GM12874 (cell line): Measurements from ENCODE around the gene MLEC.

Experiments
- TF ChIP-seq, protein P1 (sequence below): IDR thresholded peaks from 2 replicates; pipeline ENCODE4 v1.5.1; 2011; ENCODE audit warnings: low read depth, mild to moderate bottlenecking, control low read depth, low read length, moderate library complexity; ENCODE audit not compliant: insufficient read depth

Gene MLEC

DNA sequence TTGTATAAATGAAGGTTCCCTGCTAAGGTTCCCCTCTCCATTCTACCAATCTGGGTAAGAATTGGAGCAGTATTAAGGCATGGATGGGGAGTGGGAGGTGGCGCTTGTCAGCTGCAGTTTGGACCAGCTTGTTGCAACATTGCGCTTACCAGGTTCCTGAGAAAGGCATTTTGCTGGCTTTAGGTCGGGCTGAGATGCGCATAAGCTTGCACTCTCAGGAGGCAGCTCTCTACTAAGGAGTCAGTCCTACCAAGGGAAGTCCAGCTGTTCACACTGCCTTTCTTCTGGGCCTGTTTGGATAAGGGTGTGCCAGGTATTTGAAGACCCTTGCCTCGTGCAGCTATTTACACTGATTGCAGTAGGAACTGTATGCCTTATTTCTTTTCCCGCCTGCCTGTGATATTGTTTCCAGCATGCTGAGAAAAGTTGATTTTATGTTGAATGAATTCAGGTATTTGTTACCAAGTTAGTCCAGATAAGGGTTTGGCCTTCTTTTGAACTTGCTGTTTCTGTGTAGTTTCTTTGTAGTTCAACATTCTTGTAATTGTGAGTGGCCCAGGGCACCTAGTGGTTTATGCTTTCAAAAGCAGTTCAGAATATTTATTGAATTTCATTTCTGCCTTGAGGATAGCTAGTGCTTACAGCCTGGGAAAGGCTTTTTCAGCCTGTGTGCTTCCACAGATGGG is 2.6 kb downstream of the MLEC start:
- TF ChIP-seq, protein P1, sequence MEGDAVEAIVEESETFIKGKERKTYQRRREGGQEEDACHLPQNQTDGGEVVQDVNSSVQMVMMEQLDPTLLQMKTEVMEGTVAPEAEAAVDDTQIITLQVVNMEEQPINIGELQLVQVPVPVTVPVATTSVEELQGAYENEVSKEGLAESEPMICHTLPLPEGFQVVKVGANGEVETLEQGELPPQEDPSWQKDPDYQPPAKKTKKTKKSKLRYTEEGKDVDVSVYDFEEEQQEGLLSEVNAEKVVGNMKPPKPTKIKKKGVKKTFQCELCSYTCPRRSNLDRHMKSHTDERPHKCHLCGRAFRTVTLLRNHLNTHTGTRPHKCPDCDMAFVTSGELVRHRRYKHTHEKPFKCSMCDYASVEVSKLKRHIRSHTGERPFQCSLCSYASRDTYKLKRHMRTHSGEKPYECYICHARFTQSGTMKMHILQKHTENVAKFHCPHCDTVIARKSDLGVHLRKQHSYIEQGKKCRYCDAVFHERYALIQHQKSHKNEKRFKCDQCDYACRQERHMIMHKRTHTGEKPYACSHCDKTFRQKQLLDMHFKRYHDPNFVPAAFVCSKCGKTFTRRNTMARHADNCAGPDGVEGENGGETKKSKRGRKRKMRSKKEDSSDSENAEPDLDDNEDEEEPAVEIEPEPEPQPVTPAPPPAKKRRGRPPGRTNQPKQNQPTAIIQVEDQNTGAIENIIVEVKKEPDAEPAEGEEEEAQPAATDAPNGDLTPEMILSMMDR: no peak

DNA sequence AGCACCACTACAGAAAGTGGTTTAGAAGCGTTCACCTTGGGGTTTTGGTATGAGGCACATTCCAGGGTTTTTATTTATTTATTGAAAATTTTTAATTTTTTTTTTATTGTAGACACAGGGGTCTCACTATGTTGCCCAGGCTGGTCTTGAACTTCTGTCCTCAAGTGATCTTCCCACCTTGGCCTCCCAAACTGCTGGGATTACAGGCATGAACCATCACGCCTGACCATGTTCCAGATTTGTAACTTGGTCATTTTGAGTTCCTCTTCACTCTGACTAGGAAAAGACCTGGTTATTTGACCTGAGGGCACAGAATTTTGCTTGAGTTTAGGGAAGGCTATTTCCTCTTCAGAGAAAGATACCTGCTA is 3.1 kb downstream of the MLEC start:
- TF ChIP-seq, protein P1: no peak

DNA sequence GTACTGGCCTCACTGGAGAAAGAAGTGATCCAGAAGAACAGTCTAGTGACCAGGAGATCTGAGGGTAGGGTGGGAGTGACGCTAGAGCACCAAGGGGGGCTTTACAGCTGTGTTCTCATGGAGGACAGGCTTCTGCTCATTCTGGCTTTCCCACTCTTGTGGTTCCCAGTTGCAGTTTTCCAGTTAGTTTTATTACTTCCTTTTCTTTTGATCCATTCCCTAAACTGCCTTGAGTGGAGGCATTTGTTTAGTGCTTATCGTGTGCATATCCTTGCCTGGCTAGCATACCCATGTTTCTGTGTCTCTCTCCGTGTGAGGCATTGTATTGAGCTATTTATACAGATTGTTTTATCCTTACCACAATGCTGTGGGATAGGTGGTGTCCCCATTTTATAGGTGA is 4.0 kb downstream of the MLEC start:
- TF ChIP-seq, protein P1: no peak

DNA sequence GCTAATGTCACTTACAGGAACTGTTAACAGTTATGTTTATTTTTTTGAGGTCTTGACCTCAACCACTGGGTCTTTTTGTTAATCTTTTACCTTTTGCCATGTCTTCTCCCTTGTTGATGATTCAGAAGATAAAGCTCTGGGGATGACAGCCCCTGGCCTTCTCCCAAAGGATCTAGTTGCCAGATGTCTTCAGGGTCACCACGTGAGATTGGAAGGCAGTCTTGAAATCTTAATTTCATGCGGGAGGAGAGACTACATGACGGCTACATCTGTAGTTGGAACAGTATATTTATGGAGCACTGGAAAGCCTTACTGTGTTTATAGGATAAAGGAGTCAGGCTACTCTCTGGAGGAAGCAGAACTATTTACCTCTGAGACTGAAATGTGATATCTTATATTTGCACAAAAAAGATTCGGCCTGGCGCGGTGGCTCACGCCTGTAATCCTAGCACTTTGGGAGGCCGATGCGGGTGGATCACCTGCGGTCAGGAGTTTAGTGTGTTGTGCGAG is 5.6 kb downstream of the MLEC start:
- TF ChIP-seq, protein P1: no peak

DNA sequence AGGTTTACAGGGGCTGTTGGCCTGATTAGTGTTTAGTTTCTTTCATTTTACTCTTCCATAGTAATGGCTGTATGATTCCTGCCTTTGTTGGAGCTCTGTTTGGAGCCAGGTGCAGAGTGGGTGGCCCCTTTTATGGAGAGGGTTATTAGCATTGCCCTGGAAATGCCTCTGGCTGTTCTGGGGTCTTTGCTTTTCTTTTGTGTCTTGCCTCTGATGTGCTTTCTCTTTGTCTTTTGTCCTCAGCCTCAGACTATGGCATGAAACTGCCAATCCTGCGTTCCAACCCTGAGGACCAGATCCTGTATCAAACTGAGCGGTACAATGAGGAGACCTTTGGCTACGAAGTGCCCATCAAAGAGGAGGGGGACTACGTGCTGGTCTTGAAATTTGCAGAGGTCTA is 6.9 kb downstream of the MLEC start:
- TF ChIP-seq, protein P1: no peak

DNA sequence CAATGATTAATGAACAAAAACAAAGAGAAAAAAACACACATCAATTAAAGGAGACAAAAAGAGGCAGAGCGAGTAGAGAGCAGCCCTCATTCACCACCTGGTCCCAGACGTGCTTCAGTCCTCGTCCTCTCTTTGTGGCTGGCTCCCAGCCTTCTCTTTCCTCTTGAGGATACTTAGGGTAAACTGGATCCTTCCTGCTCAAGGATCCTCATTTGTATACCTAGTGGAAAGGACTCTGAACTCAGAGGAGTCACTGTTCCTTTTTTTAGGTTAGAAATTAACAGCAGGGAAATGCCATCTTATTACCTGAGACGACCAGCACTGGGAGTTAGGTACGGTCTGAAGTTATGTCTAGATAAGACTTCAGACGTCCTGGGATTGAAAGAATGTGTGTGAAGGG is 9.7 kb downstream of the MLEC start:
- TF ChIP-seq, protein P1: no peak

DNA sequence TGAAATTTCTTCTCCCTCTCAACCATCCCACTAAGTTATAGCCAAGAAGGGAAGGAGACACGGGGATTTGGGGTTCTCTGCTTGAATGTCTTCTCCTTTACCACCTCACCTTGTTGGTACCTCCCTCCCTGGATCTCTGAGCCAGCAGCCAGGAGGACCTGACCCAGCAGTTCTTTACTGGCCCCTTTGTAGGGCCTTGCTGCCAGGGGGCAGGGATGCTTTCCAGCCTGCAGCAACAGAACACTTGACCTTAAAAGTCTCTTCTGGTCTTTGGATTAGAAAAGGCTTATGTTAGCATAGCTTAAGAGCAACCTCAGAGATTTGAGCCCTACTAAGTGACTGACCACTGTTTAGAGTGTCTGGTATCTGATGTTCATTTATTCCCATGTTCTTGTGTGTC is 10.4 kb downstream of the MLEC start:
- TF ChIP-seq, protein P1: no peak
